Medulla oblongata (tissue), 1 donor: ENCODE measurements around the gene SLC39A13.

Experiments used
- DNase-seq: peaks from one replicate; pipeline ENCODE4 v3.0.0-alpha.2; 2015; ENCODE audit errors: extremely low spot score

SLC39A13 gene

DNA sequence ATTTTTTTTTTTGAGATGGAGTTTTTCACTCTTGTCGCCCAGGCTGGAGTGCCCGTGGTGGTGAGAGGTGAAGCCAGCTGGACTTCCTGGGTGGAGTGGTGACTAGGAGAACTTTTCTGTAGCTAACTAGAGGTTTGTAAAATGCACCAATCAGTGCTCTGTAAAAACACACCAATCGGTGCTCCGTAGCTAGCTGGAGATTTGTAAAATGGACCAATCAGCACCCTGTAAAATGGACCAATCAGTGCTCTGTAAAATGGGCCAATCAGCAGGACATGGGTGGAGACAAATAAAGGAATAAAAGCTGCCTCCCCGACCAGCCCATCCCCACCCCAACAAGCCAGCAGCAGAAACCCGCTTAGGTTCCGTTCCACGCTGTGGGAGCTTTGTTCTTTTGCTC is 45.0 kb downstream of the SLC39A13 start:
- DNase-seq = no peak

DNA sequence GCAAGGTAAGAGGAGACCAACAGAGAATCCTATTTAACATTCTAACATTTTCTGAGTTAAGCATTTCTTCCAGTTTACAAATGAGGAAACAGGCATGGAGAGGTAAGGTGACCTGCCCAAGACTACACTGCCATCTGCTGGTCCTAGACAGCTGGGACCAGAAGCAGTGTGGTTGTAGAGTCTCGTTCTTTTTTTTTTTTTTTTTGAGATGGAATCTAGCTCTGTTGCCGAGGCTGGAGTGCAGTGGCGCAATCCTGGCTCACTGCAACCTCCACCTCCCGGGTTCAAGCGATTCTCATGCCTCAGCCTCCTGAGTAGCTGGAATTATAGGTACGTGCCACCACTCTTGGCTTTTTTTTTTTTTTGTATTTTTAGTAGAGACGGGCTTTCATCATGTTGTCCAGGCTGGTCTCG is 45.9 kb downstream of the SLC39A13 start:
- peak; percentile 87 for DNase-seq

DNA sequence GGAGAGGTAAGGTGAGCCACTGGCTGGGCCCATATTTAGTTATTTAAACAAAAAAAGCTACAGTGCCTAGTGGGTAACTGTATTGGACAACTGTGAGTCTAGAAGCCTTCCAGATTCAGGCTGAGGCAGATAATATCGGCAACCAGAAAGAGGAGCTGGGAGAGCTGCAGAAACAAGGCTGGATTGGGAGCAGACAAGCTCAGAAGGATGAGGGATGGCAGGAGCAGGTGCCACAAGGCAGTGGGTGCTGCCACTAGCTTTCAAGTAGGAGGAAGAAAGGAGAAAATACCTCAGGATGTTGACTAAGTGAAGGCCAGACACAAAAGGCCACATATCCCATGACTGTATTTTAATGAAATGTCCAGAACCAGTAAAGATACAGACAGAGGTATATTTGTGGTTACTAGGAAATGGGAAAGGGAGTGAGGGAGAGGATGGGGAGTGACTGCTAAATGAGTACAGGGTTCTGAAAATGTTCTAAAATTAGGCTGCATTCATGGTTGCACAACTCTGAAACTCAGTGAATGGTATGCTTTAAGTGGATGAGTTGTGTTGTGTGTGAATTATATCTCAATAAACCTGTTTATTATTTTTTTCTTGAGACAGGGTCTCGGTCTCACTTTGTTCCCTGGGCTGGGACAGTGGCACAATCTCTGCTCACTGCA is 52.3 kb downstream of the SLC39A13 start:
- no peak for DNase-seq

DNA sequence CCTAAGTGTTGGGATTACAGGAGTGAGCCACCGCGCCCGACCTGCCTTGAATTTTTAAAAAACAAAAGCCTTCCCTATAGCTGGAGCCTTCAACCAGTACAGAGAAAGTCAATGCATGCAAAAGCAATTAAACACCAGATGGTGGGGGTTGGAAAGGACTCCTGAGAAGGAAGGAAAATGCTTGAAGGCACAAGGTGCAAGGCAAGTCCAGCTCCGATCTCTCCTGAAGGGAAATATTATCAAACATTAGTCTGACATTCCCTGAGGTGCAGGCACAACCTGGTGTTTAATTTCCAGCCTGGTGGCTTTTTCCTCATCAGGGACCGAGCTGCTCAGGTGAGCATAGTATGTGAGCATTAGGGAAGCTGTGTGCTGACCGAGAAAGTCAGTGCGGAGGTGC is 53.5 kb downstream of the SLC39A13 start:
- DNase-seq = no peak

DNA sequence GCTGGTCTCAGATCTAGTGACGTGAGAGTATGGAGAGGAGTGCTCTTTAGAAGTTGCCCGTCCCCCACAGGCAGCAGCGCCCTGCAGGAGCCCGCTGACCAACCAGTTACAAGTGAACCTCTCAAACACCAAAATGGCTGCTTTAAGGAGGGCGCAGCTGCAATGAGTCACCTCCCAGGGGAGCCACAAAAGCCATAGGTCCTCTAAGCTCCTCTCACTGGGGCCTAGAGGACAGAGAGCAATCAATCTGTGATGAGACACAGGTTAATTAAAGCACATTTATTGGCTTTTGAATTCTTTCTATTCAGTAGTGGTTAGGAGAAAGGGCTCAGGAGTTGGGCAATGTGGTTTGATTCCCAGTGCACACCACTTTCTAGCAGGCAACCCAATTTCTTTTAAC is 56.1 kb downstream of the SLC39A13 start:
- DNase-seq = no peak
